ENCODE data around the gene LAMA5.

GRCh38 chr20:62306414-62307187 is 60.5 kb downstream of the LAMA5 start:
- TF ChIP-seq CTCF (IDR thresholded peaks at IDR 0.05) (no peak), POLR2A (IDR thresholded peaks at IDR 0.05) (no peak), EP300 (IDR thresholded peaks at IDR 0.05) (no peak)

Data from sigmoid colon (tissue), 4 donors.